HTR-8/SVneo (cell line): ENCODE data around the gene NEU3.
"Not testable (repeated sequence)": the region's sequence is repeated elsewhere in the genome, so short reads cannot be mapped to it uniquely, and the experiment has no call there.

Experiments
- DNase-seq: peaks from one replicate; pipeline ENCODE4 v3.0.0; 2011; ENCODE audit warnings: low spot score, mixed read lengths; ENCODE audit not compliant: insufficient read length
- FAIRE-seq: peaks from 2 replicates; lab custom pipeline; 2011; peaks lifted over from hg19 to GRCh38; lab: Jason Lieb, UNC

Gene NEU3

DNA sequence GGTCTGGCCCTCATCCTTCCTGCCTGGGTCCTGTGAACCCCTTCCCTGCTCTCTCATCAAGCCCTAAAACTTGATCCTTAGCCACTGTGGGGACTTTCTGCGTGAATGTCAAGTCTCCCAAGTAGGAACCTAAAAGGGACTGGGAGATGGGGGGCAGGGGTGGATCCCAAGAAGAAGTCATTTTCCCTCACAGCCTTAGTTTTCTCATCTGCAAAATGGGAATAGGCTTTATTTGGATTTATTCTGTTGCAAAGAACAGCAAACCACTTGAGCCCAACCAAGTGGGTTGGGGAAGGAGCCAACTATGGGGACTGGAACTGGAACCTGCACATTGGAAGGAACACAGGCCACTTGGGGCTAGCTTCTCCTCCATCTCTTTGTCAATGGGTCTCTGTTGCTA is 36.8 kb downstream of the NEU3 start:
- FAIRE-seq, result no peak

DNA sequence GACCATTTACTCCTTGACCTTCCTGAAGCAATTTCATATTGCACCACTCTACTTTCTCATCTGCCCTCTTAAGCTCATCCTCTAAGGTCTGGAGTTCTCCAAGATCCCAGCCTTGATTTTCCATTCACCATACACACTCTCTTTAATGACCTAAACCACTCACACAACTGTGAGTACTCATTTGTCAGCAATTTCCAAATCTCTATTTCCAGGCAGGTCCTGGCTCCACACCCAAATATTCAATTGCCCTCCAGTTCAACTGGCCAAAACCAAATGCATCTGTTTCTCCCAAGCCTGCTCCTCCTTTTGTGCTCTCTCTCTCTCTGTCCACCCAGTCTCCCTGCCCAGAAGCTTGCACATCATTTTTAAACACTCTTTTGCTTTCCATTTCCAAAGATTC is 39.6 kb downstream of the NEU3 start:
- DNase-seq, result no peak
- no peak for FAIRE-seq

More for the DNA sequence above, 36.8 kb downstream of the NEU3 start:
- no peak for DNase-seq

DNA sequence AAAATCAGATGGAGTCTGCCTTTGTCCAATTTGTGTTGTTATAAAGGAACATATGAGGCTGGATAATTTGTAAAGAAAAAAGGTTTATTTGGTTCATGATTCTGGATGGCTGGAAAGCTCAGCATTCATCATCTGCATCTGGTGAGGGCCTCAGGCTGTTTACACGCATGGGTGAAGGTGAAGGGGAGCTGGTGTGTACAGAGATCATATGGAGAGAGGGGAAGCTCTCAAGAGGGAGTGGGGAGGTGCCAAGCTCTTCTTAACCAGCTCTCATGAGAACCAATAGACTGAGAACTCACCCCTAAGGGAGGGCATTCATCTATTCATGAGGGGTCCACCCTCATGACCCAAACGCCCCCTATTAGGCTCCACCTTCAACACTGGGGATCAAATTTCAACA is 40.0 kb downstream of the NEU3 start:
- no peak for FAIRE-seq
- no peak for DNase-seq

DNA sequence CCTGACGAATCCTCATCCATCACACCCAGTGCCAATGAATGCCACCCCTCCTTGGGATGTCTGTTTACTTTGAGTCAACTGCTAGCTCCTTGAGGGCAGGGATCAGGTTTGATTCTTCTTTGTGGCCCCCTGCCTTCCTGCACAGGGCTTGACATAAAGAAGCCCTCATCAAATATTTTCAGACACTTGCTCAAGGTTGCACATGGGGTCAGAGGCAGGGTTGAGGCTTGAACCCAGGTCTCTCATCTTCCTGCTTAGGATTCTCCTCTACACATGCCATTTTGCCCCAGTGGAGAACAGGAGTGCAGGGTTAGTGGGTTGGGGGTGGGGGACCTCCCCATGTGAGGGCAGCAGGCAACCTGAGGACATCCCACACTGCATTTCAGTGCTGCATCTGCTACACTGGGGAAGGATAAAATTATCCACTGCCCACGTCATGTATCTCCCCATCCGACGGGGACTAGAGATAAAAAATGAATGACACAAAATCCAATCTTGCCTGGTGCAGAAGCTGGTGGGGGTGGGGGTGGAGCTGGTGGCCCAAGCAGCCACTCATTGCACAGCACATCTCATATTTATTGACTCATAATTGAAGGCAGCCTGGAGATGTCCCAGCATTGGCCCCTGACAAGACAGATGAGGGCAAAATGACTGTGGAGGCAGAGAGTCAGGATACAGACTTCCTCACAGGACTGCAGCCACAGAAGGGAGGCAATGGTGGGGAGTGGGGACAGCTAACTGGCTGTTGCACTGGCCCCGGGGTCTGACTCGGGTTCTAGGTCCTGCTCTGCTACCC is 41.3 kb downstream of the NEU3 start:
- FAIRE-seq (no peak), DNase-seq (no peak)

DNA sequence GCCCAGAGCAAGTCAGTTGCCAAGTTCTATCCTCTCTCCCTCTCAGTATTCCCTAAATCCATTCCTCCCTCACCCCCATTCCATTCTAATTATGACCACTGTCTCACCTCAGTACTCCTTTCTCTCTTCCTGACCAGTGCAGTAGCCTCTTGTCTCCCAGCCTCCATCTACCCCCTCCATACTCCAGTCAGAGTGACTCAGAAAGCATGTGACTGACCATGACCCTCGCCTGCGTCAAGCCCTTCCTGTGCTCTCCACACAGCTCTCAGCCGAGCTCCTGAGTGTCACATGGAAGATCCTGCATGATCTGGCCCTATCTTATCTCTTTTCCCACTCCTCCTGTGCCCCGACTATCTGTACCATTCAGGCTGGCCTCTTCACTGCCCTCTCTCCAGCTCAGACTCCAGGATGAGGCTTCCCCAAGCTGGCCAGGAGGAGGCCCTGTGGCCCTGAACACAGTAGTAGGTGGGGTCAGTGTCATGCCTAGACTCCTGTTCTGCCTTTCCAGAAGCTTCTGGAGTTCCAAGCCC is 42.6 kb downstream of the NEU3 start:
- DNase-seq (peak; percentile 71), FAIRE-seq (peak; percentile 70)

DNA sequence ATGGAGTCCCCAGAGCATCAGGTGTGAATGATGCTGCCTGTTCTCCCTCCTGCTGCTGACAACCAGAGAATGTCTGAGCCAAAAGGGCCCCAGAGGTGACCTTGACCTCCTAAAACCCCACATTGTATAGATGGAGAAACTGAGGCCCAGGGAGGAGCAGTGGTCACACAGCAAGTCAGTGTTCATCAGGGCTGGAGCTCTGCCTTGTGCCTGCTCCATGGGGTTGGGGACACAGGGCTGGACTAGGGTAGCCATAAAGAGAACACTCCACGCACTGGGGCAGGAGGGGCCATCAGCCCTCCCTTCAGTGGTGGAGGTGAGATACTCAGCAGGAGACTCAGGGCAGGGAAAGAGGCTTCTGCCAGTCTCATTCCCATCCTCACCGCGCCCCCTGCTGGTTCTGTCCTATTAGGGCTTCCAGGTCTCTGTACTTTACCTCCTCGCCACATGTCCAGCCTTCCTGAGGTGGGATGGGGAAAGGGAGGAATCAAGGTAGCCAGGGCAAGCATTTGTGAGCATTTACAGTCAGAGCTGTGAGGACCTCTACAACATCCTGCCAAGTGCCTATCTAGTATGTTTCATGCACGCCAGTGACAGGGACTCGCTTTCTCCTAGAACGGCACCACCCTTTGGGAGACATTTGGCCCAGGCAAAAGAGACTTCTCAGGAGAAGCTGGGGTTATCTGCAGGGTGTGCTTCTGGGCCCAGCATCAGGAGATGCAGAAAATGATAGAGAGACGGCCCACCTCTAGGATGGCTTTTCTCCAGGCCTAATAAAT is 43.2 kb downstream of the NEU3 start:
- FAIRE-seq, result no peak
- peak; percentile 73 for DNase-seq

DNA sequence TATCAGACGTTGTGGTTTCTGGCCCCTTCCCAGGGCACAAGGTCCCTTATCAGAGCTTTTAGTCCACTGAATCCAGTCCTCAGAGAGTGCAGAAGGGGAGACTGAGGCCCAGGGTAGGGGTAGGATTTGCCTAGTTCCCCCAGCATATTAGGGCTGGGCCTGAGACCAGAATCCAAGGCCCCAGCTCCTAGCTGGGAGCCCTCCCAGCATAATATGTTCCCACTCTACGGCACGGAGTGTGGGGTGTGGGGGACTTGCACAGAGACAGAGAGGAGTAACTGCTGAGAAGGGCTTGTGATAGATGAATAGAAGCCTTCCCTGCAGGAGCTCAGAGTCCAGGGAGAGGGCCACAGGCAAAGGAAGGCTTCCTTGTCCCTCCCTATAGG is 43.8 kb downstream of the NEU3 start:
- FAIRE-seq (no peak), DNase-seq (no peak)

DNA sequence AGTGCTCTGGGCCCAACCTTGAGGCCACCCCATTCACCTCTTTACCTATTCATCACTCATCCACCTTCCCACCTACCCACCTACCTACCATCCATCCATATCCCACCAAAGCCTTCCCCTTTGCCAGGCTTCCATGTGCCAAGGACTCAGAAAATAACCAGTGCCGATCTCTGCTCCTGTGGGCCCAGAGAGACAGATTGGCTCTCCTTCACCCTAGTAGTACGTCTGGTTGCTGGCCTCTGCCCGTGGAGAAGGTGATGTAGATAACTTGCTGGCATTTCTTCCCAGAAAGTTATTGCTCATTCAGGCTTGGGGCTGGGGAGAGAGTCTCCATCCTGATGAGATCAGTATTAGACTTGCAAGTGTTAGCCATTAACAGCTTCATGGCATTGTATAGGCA is 45.2 kb downstream of the NEU3 start:
- DNase-seq, result no peak

DNA sequence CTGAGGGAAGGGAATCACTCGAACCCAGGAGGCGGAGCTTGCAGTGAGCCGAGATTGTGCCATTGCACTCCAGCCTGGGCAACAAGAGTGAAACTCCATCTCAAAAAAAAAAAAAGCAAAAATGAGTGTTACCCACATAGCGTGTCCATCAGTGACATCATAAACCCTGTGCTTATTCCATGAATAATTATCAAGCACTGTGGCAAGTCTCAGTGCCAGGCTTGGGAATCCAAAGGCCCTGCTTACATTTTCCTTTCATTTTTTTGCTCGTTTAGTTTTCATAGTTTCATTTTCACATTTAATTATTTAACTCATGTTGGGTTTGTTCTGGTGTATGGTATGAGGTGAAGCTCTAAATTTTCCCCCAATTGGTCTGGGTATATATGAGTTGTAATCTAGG is 46.5 kb downstream of the NEU3 start:
- no peak for FAIRE-seq

More for the DNA sequence above, 45.2 kb downstream of the NEU3 start:
- FAIRE-seq, result no peak

DNA sequence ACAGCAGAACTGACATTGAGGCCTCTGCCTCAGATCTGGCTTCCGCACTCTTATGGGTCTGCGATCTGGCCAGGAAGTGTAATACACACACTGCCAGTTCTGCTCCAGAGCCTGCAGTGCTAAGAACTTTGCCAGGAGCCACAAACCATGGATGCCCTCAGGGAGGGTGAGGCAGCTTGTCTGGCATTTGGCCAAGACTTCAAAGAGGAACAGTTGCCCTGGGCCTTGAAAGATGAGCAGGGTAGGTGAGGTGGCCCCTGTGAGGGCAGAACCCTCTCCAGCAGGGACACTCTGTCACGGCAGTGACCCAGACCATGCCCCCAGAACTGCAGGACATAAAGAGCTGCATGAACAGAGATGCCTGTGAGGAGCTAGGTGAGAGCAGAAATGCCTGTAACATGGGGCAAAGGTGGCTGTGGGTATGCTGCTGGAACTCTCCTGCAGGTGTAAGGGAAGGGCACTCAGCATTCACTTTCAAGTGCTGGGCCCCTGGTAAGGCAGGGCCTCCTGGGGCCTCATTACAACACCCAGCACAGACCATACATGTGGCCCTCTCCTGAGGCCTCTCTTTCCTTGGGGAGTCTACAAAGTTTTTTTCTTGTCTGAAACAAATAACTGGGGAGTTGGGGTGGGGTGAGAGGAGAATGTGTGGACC is 47.3 kb downstream of the NEU3 start:
- no peak for DNase-seq
- FAIRE-seq, result no peak

More for the DNA sequence above, 46.5 kb downstream of the NEU3 start:
- no peak for DNase-seq

DNA sequence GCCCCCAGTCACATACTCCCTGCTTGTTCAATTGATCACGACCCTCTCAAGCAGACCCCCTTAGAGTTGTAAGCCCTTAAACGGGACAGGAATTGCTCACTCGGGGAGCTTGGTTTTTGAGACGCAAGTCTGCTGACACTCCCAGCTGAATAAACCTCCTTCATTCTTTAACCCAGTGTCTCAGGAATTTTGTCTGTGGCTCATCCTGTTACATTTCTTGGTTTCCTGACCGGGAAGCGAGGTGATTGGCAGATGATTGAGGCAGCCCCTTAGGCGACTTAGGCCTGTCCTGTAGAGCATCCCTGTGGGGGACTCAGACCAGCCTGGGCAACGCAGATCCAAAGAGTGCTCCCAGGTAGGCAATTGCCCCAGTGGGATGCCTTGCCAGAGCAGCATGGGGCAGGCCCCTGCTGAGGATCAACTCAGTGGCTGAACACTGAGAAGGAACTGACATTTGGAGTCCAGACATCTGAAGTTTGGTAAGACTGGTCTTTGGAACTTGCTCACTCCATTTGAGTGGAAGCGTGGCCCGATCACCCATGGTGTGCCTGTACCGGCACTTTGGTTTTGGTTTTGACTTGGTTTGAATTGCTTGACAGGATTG is 51.5 kb downstream of the NEU3 start:
- FAIRE-seq, result no peak
- DNase-seq, result no peak

DNA sequence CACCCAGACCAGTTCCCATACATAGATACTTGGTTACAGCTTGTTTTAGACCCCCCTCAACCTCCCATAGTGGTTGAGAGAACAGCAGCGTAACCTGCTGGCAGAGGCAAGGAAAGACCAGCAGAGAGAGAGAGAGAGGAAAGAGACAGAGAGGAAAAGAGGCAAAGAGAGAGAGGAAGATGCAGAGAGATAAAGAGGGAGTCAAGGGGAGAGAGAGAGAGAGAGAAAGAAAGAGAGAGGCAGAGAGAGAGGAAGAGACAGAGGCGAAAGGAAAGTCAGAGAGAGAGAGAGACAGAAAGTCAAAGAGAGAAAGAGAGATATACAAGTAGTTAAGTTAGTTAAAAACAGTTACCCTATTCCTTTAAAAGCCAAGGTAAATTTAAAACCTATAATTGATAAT is 52.5 kb downstream of the NEU3 start:
- FAIRE-seq, result no peak
- DNase-seq, result no peak

DNA sequence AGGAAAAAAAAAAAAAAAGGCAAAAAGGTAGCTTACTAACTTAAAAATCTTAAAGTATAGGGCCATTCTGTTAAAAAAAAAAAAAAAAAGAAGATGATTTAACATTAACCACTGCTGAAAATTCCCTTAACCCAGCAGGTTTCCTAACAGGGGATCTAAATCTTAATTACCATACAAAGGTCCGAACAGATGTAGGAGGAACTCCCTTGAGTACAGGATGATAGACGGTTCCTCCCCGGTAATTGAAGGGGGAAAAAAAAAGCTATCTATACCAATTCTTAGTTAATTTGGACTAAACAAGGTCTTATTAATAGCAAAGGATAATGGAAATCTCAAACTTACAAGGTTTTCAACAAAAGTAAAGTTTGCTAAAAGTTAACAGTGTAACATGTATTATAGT is 53.1 kb downstream of the NEU3 start:
- FAIRE-seq, result not testable (repeated sequence)

DNA sequence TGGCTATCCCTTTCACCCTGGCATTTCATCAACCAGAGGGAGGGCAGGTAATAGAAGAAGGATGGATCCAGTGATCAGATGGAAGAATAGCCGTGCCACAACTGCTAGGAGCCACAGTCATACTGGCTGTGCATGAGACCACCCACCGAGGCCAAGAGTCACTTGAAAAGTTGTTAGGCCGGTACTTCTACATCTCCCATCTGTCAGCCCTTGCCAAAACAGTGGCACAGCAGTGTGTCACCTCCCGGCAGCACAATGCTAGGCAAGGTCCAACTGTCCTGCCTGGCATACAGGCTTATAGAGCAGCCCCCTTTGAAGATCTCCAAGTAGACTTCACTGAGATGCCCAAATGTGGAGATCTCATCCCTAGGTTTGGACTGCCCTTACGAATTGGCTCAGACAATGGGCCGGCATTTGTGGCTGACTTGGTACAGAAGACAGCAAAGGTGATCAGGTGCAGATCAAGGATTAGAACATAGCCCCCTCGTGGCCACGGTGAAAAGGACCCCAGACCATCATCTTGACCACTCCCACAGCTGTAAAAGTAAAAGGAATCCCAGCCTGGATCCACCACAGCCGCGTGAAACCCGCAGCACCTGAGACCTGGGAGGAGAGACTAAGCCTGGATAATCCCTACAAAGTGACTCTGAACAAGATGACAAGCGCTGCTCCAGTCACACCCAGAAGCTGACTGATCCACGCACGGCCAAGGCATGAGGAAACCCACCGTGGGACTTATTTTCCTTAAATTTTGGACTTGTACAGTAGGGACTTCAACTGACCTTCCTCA is 55.8 kb downstream of the NEU3 start:
- DNase-seq, FAIRE-seq: not testable (repeated sequence)

More for the DNA sequence above, 53.1 kb downstream of the NEU3 start:
- DNase-seq, result not testable (repeated sequence)

DNA sequence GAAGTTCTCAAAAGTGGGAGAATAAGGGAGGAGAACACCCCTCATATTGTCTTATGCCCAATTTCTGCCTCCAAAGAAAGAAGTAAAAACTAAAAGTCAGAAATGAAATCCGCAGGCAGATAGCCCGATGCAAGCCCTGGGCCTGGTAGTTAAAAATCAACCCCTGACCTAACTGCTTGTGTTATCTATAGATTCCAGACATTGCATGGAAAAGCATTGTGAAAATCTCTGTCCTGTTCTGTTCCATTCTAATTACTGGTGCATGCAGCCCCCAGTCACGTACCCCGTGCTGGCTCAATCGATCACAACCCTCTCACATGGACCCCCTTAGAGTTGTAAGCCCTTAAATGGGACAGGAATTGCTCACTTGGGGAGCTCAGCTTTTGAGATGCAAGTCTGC is 57.9 kb downstream of the NEU3 start:
- not testable (repeated sequence) for FAIRE-seq

DNA sequence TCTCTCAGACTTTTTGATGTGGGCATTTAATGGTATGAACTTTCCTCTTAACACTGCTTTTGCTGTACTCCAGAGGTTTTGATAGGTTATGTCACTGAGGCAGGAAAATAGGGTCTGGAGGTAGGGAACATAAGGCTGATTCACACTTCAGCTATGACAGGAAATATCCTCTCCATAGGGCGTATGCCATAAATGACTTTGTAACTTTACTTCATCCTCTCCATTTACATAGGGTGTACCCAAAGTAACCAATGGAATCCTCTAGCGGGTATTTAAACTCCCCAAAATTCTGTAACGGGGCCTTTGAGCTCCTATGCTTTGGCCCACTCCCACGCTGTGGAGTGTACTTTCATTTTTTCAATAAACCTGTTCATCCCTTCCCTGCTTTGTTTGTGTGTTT is 58.5 kb downstream of the NEU3 start:
- FAIRE-seq, result no peak

More for the DNA sequence above, 57.9 kb downstream of the NEU3 start:
- not testable (repeated sequence) for DNase-seq

DNA sequence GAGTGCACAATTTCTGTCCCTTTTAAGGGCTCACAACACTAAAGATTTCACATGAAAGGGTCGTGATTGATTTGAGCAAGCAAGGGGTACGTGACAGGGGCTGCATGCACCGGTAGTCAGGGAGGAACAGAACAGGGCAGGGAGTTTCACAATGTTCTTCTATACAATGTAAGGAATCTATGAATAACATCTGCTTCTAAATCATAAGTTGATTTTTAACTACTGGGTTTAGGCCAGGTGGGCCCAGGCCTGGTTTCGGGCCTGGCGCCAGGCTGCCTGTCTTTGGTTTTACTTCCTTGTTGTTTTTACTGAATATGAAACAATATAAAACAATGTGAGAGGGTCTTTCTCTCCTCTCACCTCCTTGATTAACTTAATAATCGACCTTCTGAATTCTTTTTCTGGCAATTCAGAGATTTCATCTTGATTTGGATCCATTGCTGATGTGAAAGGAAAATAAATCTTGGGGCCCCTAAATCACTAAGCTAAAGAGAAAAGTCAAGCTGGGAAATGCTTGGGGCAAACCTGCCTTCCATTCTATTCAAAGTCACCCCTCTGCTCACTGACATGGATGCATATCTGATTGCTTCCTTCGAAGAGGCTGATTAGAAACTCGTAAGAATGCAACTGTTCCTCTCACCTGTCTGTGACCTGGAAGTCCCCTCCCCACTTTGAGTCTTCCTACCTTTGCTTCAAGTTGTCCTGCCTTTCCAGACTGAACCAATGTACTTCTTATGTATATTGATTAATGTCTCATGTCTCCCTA is 61.0 kb downstream of the NEU3 start:
- DNase-seq, result not testable (repeated sequence)
- peak; percentile 42 for FAIRE-seq

More for the DNA sequence above, 58.5 kb downstream of the NEU3 start:
- no peak for DNase-seq

DNA sequence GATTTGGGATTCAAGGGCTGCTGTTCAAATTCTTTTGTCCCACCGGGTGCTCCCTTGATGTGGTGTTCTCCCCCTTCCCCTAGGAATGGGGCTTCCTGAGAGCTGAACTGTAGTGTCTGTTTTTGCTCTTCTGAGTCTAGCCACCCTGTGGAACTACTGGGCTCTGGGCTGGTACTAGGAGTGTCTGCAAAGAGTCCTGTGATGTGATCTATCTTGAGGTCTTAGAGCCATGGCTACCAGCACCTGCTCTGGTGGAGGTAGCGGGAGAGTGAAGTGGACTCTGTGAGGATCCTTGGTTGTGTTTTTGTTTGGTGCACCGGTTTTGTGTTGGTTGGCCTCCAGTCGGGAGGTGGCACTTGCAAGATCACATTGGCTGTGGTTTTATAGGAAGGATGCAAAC is 61.8 kb downstream of the NEU3 start:
- FAIRE-seq, result no peak
- DNase-seq, result no peak

DNA sequence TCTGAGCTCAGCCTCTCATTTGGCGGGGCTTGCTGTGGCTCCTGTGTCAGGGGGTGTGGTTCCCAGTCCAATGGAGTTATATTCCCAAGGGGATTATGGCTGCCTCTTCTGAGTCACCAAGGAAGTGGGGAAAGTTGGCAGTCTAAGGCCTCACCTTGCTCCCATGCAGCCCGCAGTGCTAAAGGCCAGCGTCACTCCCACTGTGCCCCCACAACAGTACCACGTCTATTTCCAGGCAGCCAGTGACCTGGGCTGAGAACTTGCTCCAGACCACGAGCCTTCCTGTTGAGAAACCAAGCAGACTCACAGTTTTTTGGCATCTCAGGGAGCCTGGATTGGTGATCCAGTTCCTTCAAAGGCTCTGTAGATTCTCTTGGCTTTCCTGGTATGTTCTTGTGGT is 62.3 kb downstream of the NEU3 start:
- no peak for FAIRE-seq
- no peak for DNase-seq
